CD4-positive, alpha-beta T cell (primary cell): ENCODE data around the gene SCD5. TPM values are rescaled to one million over a fixed set of nuclear protein-coding genes. Genes with fewer than 3 reads are reported as not detected.

Experiments
- ATAC-seq: fragments of 200-7000 bp; cut with Tn5 transposase; one replicate; pipeline ENCODE4 v1.10.0; 2022; ENCODE audit warnings: mild to moderate bottlenecking; ENCODE audit not compliant: poor library complexity
- CTCF ChIA-PET: fragments of 350-600 bp; sonication (Branson Sonifier 250); formaldehyde crosslinking; loops from one replicate; lab custom pipeline; 2021; ENCODE audit warnings: antibody characterized with exemption, inconsistent platforms; lab: Charles Lee
- POLR2A ChIA-PET: fragments of 350-600 bp; sonication (Branson Sonifier 250); formaldehyde crosslinking; loops from one replicate; lab custom pipeline; 2021; ENCODE audit warnings: antibody characterized with exemption, inconsistent platforms; lab: Charles Lee
- DNase-seq, 14 experiments: peaks; one replicate each; pipeline ENCODE4 v3.0.0-alpha.2; 2013 to 2020; ENCODE audit warnings: mixed read lengths in 2 of 14
- H3K27ac ChIP-seq, 2 donors: one replicate each; pipeline versions ENCODE4 v1.5.1 to v1.7.0; 2013; ENCODE audit warnings: low read length in 2 of 2, low read depth in 1 of 2, mild to moderate bottlenecking in 1 of 2
- H3K27me3 ChIP-seq, 2 experiments: 1 replicate in 1 of 2; 2 replicates in 1 of 2; pipeline versions ENCODE4 v1.6.1 to v1.7.0; 2013; ENCODE audit warnings: low read length in 2 of 2, control low read depth in 1 of 2, mild to moderate bottlenecking in 1 of 2, moderate library complexity in 1 of 2; ENCODE audit not compliant: insufficient read depth in 2 of 2, control insufficient read depth in 1 of 2
- H3K36me3 ChIP-seq: one replicate; pipeline ENCODE4 v1.6.1; 2013; ENCODE audit warnings: low read length, control low read depth; ENCODE audit not compliant: insufficient read depth
- H3K4me1 ChIP-seq: one replicate; pipeline ENCODE4 v1.6.1; 2013; ENCODE audit warnings: low read length, control low read depth; ENCODE audit not compliant: insufficient read depth
- H3K4me3 ChIP-seq: one replicate; pipeline ENCODE4 v1.5.1; 2013; ENCODE audit warnings: mild to moderate bottlenecking, low read length, moderate library complexity
- H3K9me3 ChIP-seq, 2 experiments: 1 replicate in 1 of 2; 2 replicates in 1 of 2; pipeline versions ENCODE4 v1.6.1 to v1.7.0; 2013; ENCODE audit warnings: low read length in 2 of 2, mild to moderate bottlenecking in 2 of 2, control low read depth in 1 of 2, moderate library complexity in 1 of 2; ENCODE audit not compliant: control insufficient read depth in 1 of 2, insufficient read depth in 1 of 2
- H3K27ac Mint-ChIP-seq: one replicate; pipeline ENCODE4 v1.8.0; 2020; ENCODE audit warnings: mixed read lengths
- H3K27me3 Mint-ChIP-seq: one replicate; pipeline ENCODE4 v1.8.0; 2021; ENCODE audit warnings: mixed read lengths
- H3K36me3 Mint-ChIP-seq: one replicate; pipeline ENCODE4 v1.8.0; 2021; ENCODE audit warnings: low read depth, mixed read lengths
- H3K4me1 Mint-ChIP-seq: one replicate; pipeline ENCODE4 v1.8.0; 2021; ENCODE audit warnings: low read depth, mixed read lengths
- H3K4me3 Mint-ChIP-seq: one replicate; pipeline ENCODE4 v1.8.0; 2020; ENCODE audit warnings: mild to moderate bottlenecking, mixed read lengths
- H3K9me3 Mint-ChIP-seq: one replicate; pipeline ENCODE4 v1.8.0; 2020; ENCODE audit warnings: mixed read lengths
- CTCF ChIP-seq: fragments of 200-600 bp; IDR thresholded peaks from one replicate; pipeline ENCODE4 v1.8.0; 2022; ENCODE audit warnings: antibody characterized with exemption, mild to moderate bottlenecking
- intact Hi-C, 2 experiments: fragments of 100-400 bp; cut with DNase I in 1 of 2; cut with micrococcal nuclease in 1 of 2; formaldehyde crosslinking; loops; one replicate each; pipeline versions ENCODE4 v1.15.1 to v1.9.0; 2023 to 2025; cut with DNase I, micrococcal nuclease
- total RNA-seq, 174 experiments: library from RNA in 2 of 174; stranded (reverse) in 2 of 174; gene quantifications; one replicate each; pipeline ENCODE4 v1.2.3 and lab custom pipeline; 2021 to 2026

The SCD5 gene
- total RNA-seq, 2 experiments from 2014 or later, result 0.14 to 0.25 TPM

- ChIA-PET CTCF (no interaction called here), POLR2A (no interaction called here)
- intact Hi-C loops, result no loop called here
- Mint-ChIP-seq H3K27ac (no peak overlapping the region), H3K36me3 (no peaks in the 10 kb centered on the region), H3K27me3 (peaks cover 5% of the 10 kb centered on the region), H3K4me3 (no peak overlapping the region), H3K4me1 (no peaks in the 10 kb centered on the region), H3K9me3 (no peaks in the 10 kb centered on the region)
- Histone ChIP-seq H3K27me3 (peaks cover 4% of the 10 kb centered on the region in 2 experiments), H3K36me3 (no peaks in the 10 kb centered on the region), H3K4me3 (no peak overlapping the region), H3K4me1 (no peaks in the 10 kb centered on the region), H3K9me3 (no peaks in the 10 kb centered on the region), H3K27ac (no peak overlapping the region)
- ATAC-seq (no peak), DNase-seq (no peak)
- no peak for TF ChIP-seq CTCF
These were observed 120.5 kb downstream of the SCD5 start for GRCh38 chr4:82678051-82678450.

GRCh38 chr4:82677327-82677726 lies 121.3 kb downstream of the SCD5 start:
- Mint-ChIP-seq H3K9me3 (no peaks in the 10 kb centered on the region), H3K36me3 (no peaks in the 10 kb centered on the region), H3K27ac (no peak overlapping the region), H3K4me3 (no peak overlapping the region), H3K4me1 (no peaks in the 10 kb centered on the region), H3K27me3 (peaks cover 5% of the 10 kb centered on the region)
- no peak for DNase-seq
- TF ChIP-seq CTCF, result no peak
- H3K4me1 ChIP-seq, result no peaks in the 10 kb centered on the region
- no peak overlapping the region for H3K4me3 ChIP-seq
- POLR2A ChIA-PET, result no interaction called here
- intact Hi-C loops, result no loop called here
- no peak overlapping the region for H3K27ac ChIP-seq
- peaks cover 2 to 4% of the 10 kb centered on the region in 2 experiments for H3K27me3 ChIP-seq
- H3K9me3 ChIP-seq, result no peaks in the 10 kb centered on the region
- CTCF ChIA-PET, result interaction anchor here (1.0 kb wide), 1 partner anchor 11 kb away, joined by 3 read pairs; no protein-coding TSS in a partner anchor
- H3K36me3 ChIP-seq, result no peaks in the 10 kb centered on the region
- no peak for ATAC-seq

GRCh38 chr4:82667761-82668480 lies 130.7 kb downstream of the SCD5 start:
- POLR2A ChIA-PET, result no interaction called here
- H3K9me3 Mint-ChIP-seq, result peaks cover 3% of the 10 kb centered on the region
- no peaks in the 10 kb centered on the region for H3K4me1 Mint-ChIP-seq
- H3K4me3 Mint-ChIP-seq, result no peak overlapping the region
- intact Hi-C loops, result no loop called here
- H3K27me3 ChIP-seq, result peaks cover 0 to 4% of the 10 kb centered on the region in 2 experiments
- H3K4me3 ChIP-seq, result no peak overlapping the region
- peaks cover 30% of the 10 kb centered on the region for H3K27me3 Mint-ChIP-seq
- no peak for ATAC-seq
- CTCF ChIA-PET, result no interaction called here
- no peaks in the 10 kb centered on the region for H3K9me3 ChIP-seq
- TF ChIP-seq CTCF, result no peak
- H3K36me3 Mint-ChIP-seq, result no peaks in the 10 kb centered on the region
- H3K27ac ChIP-seq, result no peak overlapping the region
- H3K27ac Mint-ChIP-seq, result no peak overlapping the region
- DNase-seq, result no peak
- no peaks in the 10 kb centered on the region for H3K36me3 ChIP-seq
- H3K4me1 ChIP-seq, result no peaks in the 10 kb centered on the region
